ENCODE data around the gene ARHGEF6. TPM values are rescaled to one million over a fixed set of nuclear protein-coding genes. Genes with fewer than 3 reads are reported as not detected.

Gene ARHGEF6
- polyA plus RNA-seq, 1 experiment, result 6.8 TPM

GRCh38 chrX:136671006-136671610, 109.6 kb downstream of the ARHGEF6 start:
- Histone ChIP-seq H3K27ac (ENCODE audit: low read depth, low read length) (no peak overlapping the region), H3K27me3 (ENCODE audit: control insufficient read depth, insufficient read depth, low read length) (no peaks in the 10 kb centered on the region), H3K4me3 (ENCODE audit: low read depth, low read length) (no peak overlapping the region), H3K9me3 (ENCODE audit: control insufficient read depth, insufficient read depth, low read length) (no peaks in the 10 kb centered on the region)
- no peak for TF ChIP-seq CTCF (IDR thresholded peaks at IDR 0.05; ENCODE audit: low read depth, low read length)
- no peak for DNase-seq (ENCODE audit: low read depth, low spot score)
- ChIA-PET POLR2A (no interaction called here), CTCF (no interaction called here)

DNA sequence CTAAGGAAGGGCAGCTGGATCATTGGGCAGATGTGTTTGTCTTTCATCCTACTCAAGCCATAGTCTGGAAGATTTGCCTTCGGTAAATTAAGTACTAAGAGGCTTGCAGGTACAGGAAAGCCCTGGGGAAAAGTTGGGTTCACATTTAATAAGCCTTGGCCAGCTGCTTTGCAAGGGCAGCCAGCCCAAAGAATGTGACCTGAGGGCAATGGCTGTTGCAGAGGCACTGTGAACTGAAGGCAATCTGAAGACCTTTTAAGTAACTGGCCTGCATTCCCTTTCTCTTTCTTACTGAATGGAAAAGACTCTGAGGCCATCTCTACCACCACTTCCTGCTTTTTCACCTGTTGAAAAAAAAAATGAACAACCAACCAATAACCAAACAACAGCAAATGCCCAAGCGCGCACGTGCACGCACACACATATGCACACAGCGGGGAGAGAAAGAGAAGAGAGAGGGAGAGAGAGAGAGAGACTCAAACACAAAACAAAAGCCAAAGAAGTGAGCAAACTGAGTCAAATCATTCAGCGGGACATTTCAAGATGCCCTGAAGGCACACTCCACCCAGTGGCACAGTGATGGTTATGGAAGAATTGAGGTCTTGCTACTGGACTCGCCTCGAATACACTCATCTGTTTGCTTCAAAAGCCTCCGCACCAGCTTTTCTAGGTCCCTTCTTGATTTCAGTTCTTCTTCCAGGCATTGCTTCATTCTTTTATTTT, 113.1 kb downstream of the ARHGEF6 start:
- Histone ChIP-seq H3K27me3 (ENCODE audit: control insufficient read depth, insufficient read depth, low read length) (no peaks in the 10 kb centered on the region), H3K4me3 (ENCODE audit: low read depth, low read length) (no peak overlapping the region), H3K9me3 (ENCODE audit: control insufficient read depth, insufficient read depth, low read length) (no peaks in the 10 kb centered on the region), H3K27ac (ENCODE audit: low read depth, low read length) (no peak overlapping the region)
- ChIA-PET POLR2A (no interaction called here), CTCF (no interaction called here)
- TF ChIP-seq CTCF (IDR thresholded peaks at IDR 0.05; ENCODE audit: low read depth, low read length), result no peak
- no peak for DNase-seq (ENCODE audit: low read depth, low spot score)

- Histone ChIP-seq H3K27me3 (ENCODE audit: control insufficient read depth, insufficient read depth, low read length) (no peaks in the 10 kb centered on the region), H3K4me3 (ENCODE audit: low read depth, low read length) (no peak overlapping the region), H3K27ac (ENCODE audit: low read depth, low read length) (no peak overlapping the region), H3K9me3 (ENCODE audit: control insufficient read depth, insufficient read depth, low read length) (no peaks in the 10 kb centered on the region)
- DNase-seq (ENCODE audit: low read depth, low spot score), result no peak
- TF ChIP-seq CTCF (IDR thresholded peaks at IDR 0.05; ENCODE audit: low read depth, low read length), result no peak
- CTCF ChIA-PET, result no interaction called here
- POLR2A ChIA-PET, result no interaction called here
Observed at GRCh38 chrX:136666088-136666487, 114.6 kb downstream of the ARHGEF6 start.

GRCh38 chrX:136665258-136665900, 115.4 kb downstream of the ARHGEF6 start:
- CTCF ChIA-PET, result no interaction called here
- POLR2A ChIA-PET, result no interaction called here
- H3K27ac ChIP-seq (ENCODE audit: low read depth, low read length), result no peak overlapping the region
- H3K27me3 ChIP-seq (ENCODE audit: control insufficient read depth, insufficient read depth, low read length), result no peaks in the 10 kb centered on the region
- DNase-seq (ENCODE audit: low read depth, low spot score), result no peak
- no peaks in the 10 kb centered on the region for H3K9me3 ChIP-seq (ENCODE audit: control insufficient read depth, insufficient read depth, low read length)
- H3K4me3 ChIP-seq (ENCODE audit: low read depth, low read length), result no peak overlapping the region
- TF ChIP-seq CTCF (IDR thresholded peaks at IDR 0.05; ENCODE audit: low read depth, low read length), result no peak

GRCh38 chrX:136662976-136663375, 117.8 kb downstream of the ARHGEF6 start:
- no peak for DNase-seq (ENCODE audit: low read depth, low spot score)
- no peaks in the 10 kb centered on the region for H3K9me3 ChIP-seq (ENCODE audit: control insufficient read depth, insufficient read depth, low read length)
- no peak for TF ChIP-seq CTCF (IDR thresholded peaks at IDR 0.05; ENCODE audit: low read depth, low read length)
- no peak overlapping the region for H3K27ac ChIP-seq (ENCODE audit: low read depth, low read length)
- H3K4me3 ChIP-seq (ENCODE audit: low read depth, low read length), result no peak overlapping the region
- ChIA-PET CTCF (no interaction called here), POLR2A (no interaction called here)
- no peaks in the 10 kb centered on the region for H3K27me3 ChIP-seq (ENCODE audit: control insufficient read depth, insufficient read depth, low read length)
